ENCODE measurements around the gene SMOC1. TPM values are rescaled to one million over a fixed set of nuclear protein-coding genes. Genes with fewer than 3 reads are reported as not detected.

The SMOC1 gene
- total and polyA plus RNA-seq, 2 of the 8 experiments (the other 6 are each of a cell fraction or from before 2014, with no cell fraction given), result 1.6 to 2.4 TPM

- Histone ChIP-seq H4K5ac (ENCODE audit: insufficient read length, low read depth, low read length) (no peak overlapping the region), H2BK5ac (ENCODE audit: low read depth, low read length) (no peak overlapping the region), H3K23ac (ENCODE audit: insufficient read length) (no peak overlapping the region), H3K23me2 (ENCODE audit: low read depth, low read length) (no peaks in the 10 kb centered on the region), H3K4me3 (ENCODE audit: extremely low read depth in 1 of 4, insufficient read depth in 2 of 4, low read depth in 3 of 4, low read length in 4 of 4) (no peak overlapping the region), H4K20me1 (replicated peaks in 1 of 2; ENCODE audit: control insufficient read depth in 1 of 2, insufficient read depth in 2 of 2, low read length in 2 of 2) (no peaks in the 10 kb centered on the region), H2BK15ac (ENCODE audit: low read length) (no peak overlapping the region), H3K18ac (ENCODE audit: extremely low read depth, low read length) (no peak overlapping the region), H4K91ac (replicated peaks; ENCODE audit: insufficient read length, low read length) (no peak overlapping the region), H3K79me1 (ENCODE audit: low read depth, low read length) (no peaks in the 10 kb centered on the region), H3K14ac (ENCODE audit: insufficient read length) (no peak overlapping the region), H2AFZ (ENCODE audit: low read length) (no peak overlapping the region), H3K56ac (replicated peaks; ENCODE audit: insufficient read length, low read depth, low read length) (no peak overlapping the region), H3K9me3 (ENCODE audit: insufficient read depth in 2 of 2, low read depth in 1 of 2, low read length in 1 of 2) (peaks cover 7 to 8% of the 10 kb centered on the region in 2 experiments; a peak in 3 of 4 replicates), H3K79me2 (ENCODE audit: control insufficient read depth in 1 of 2, insufficient read depth in 2 of 2, low read length in 2 of 2) (no peaks in the 10 kb centered on the region), H3K27ac (ENCODE audit: low read depth, low read length) (no peak overlapping the region), H3K27me3 (replicated peaks in 1 of 4; ENCODE audit: control insufficient read depth in 3 of 4, extremely low read depth in 1 of 4, insufficient read depth in 3 of 4, low read length in 3 of 4) (no peaks in the 10 kb centered on the region; a peak in 1 of 7 replicates), H2BK12ac (ENCODE audit: low read depth, low read length) (no peak overlapping the region), H3K4me2 (ENCODE audit: insufficient read depth in 1 of 2, low read depth in 2 of 2, low read length in 2 of 2) (no peak overlapping the region), H2BK120ac (replicated peaks; ENCODE audit: low read depth, low read length) (no peak overlapping the region), H3K36me3 (ENCODE audit: control insufficient read depth in 2 of 4, insufficient read depth in 4 of 4, low read length in 3 of 4) (no peaks in the 10 kb centered on the region), H3K4me1 (replicated peaks in 1 of 4; ENCODE audit: control insufficient read depth in 3 of 4, insufficient read depth in 4 of 4, low read length in 3 of 4) (no peaks in the 10 kb centered on the region), H2AK5ac (ENCODE audit: low read depth, low read length) (no peak overlapping the region), H3K9ac (replicated peaks in 1 of 4; ENCODE audit: extremely low read depth in 1 of 4, low read depth in 3 of 4, low read length in 3 of 4) (no peak overlapping the region), H4K8ac (ENCODE audit: extremely low read depth, insufficient read depth, low read length) (no peak overlapping the region), H3K4ac (replicated peaks; ENCODE audit: insufficient read length, low read depth, low read length) (no peak overlapping the region), H2BK20ac (ENCODE audit: low read length) (no peak overlapping the region)
- no peak for DNase-seq (ENCODE audit: low read depth in 1 of 2, low spot score in 2 of 2)
- POLR2A ChIA-PET (ENCODE audit: partially characterized antibody), result no interaction called here
- FAIRE-seq, result no peak
- CTCF ChIA-PET (ENCODE audit: partially characterized antibody), result interaction anchor here (1.6 kb wide), 1 partner anchor 14 kb away, joined by 7 read pairs; no protein-coding TSS in a partner anchor
- TF ChIP-seq EGR1 (IDR thresholded peaks at IDR 0.05; ENCODE audit: borderline replicate concordance, low read depth, low read length), result no peak
- no peak for TF ChIP-seq TBP (IDR thresholded peaks at IDR 0.05; ENCODE audit: low read depth, low read length)
- TF ChIP-seq CEBPB (IDR thresholded peaks at IDR 0.05; ENCODE audit: low read depth, low read length), result no peak
- TF ChIP-seq GTF2F1 (IDR thresholded peaks at IDR 0.05; ENCODE audit: borderline replicate concordance, low read depth, low read length), result no peak
- no peak for TF ChIP-seq CTBP2 (IDR thresholded peaks at IDR 0.05; ENCODE audit: borderline replicate concordance, insufficient read depth, insufficient read length, low read length)
- TF ChIP-seq HDAC2 (IDR thresholded peaks at IDR 0.05; ENCODE audit: borderline replicate concordance in 1 of 2, low read depth in 2 of 2, low read length in 2 of 2), result no peak
- TF ChIP-seq BCL11A (IDR thresholded peaks at IDR 0.05; ENCODE audit: low read depth in 2 of 2, low read length in 2 of 2), result no peak
- TF ChIP-seq SIX5 (IDR thresholded peaks at IDR 0.05; ENCODE audit: low read depth, low read length), result no peak
- no peak for TF ChIP-seq POLR2A (IDR thresholded peaks at IDR 0.05; ENCODE audit: control extremely low read depth in 1 of 2, low read depth in 2 of 2, low read length in 2 of 2)
- no peak for TF ChIP-seq POU5F1 (IDR thresholded peaks at IDR 0.05; ENCODE audit: low read depth, low read length)
- TF ChIP-seq HDAC6 (IDR thresholded peaks at IDR 0.05; ENCODE audit: low read depth, low read length), result no peak
Measured at GRCh38 chr14:69945912-69946311, 66.7 kb downstream of the SMOC1 start.

All from H1 (cell line).